Effector CD8-positive, alpha-beta T cell (primary cell): ENCODE results near the gene ASAP3.
A peak's percentile ranks its signal among the peaks of the same experiment; 100 is the strongest.

Experiments
- DNase-seq: peaks from one replicate; lab custom pipeline; 2025; lab: John Stamatoyannopoulos, UW

ASAP3 gene

GRCh38 chr1:23477359-23478144 is 6.4 kb downstream of the ASAP3 start:
- no peak for DNase-seq

GRCh38 chr1:23475641-23476040 is 8.3 kb downstream of the ASAP3 start:
- DNase-seq, result no peak

- DNase-seq, result no peak
These were observed 8.8 kb downstream of the ASAP3 start for GRCh38 chr1:23475134-23475628.

- no peak for DNase-seq
These were observed 10.8 kb downstream of the ASAP3 start for GRCh38 chr1:23473037-23473800.

- DNase-seq, result no peak
These were observed 11.5 kb downstream of the ASAP3 start for GRCh38 chr1:23472351-23473036.

GRCh38 chr1:23471473-23472075 is 12.4 kb downstream of the ASAP3 start:
- no peak for DNase-seq

GRCh38 chr1:23470282-23471070 is 13.5 kb downstream of the ASAP3 start:
- DNase-seq, result no peak

GRCh38 chr1:23469372-23469982 is 14.5 kb downstream of the ASAP3 start:
- no peak for DNase-seq

GRCh38 chr1:23466423-23466989 is 17.5 kb downstream of the ASAP3 start:
- DNase-seq, result no peak

- no peak for DNase-seq
These were observed 20.7 kb downstream of the ASAP3 start for GRCh38 chr1:23463286-23463685.

GRCh38 chr1:23462766-23463165 is 21.2 kb downstream of the ASAP3 start:
- no peak for DNase-seq

- DNase-seq, result no peak
These were observed 22.9 kb downstream of the ASAP3 start for GRCh38 chr1:23461050-23461449.

- no peak for DNase-seq
These were observed 23.5 kb downstream of the ASAP3 start for GRCh38 chr1:23460519-23460918.

GRCh38 chr1:23459338-23459757 is 24.6 kb downstream of the ASAP3 start:
- no peak for DNase-seq

GRCh38 chr1:23456226-23456625 is 27.8 kb downstream of the ASAP3 start:
- DNase-seq, result no peak

GRCh38 chr1:23453455-23454000 is 30.5 kb downstream of the ASAP3 start:
- DNase-seq, result no peak

GRCh38 chr1:23452011-23452411 is 32.0 kb downstream of the ASAP3 start:
- peak; percentile 6 for DNase-seq

- no peak for DNase-seq
These were observed 32.5 kb downstream of the ASAP3 start for GRCh38 chr1:23451441-23451840.

GRCh38 chr1:23450894-23451293 is 33.1 kb downstream of the ASAP3 start:
- no peak for DNase-seq

GRCh38 chr1:23449958-23450357 is 34.0 kb downstream of the ASAP3 start:
- no peak for DNase-seq
